Erythroblast (primary cell): ENCODE results near the gene C16orf92.

Experiments
- GATA1 ChIP-seq: IDR thresholded peaks from 2 replicates; pipeline ENCODE4 v1.6.1; 2011; ENCODE audit warnings: low read depth, mild to moderate bottlenecking, control low read depth, low read length, moderate library complexity
- POLR2A ChIP-seq: IDR thresholded peaks from 2 replicates; pipeline ENCODE4 v1.6.1; 2011; ENCODE audit warnings: mild to moderate bottlenecking, low read length

- TF ChIP-seq POLR2A (no peak), GATA1 (no peak)
Measured at GRCh38 chr16:30025574-30025973, 2.6 kb downstream of the C16orf92 start.
